ENCODE measurements around the gene FOXS1. TPM values are rescaled to one million over a fixed set of nuclear protein-coding genes. Genes with fewer than 3 reads are reported as not detected.

The FOXS1 gene
- total RNA-seq, 1 donor from 2014 or later: not detected

- Mint-ChIP-seq H3K27me3 (no peaks in the 10 kb centered on the region), H3K27ac (no peak overlapping the region)
Measured at GRCh38 chr20:31803552-31804291, 41.7 kb downstream of the FOXS1 start.

DNA sequence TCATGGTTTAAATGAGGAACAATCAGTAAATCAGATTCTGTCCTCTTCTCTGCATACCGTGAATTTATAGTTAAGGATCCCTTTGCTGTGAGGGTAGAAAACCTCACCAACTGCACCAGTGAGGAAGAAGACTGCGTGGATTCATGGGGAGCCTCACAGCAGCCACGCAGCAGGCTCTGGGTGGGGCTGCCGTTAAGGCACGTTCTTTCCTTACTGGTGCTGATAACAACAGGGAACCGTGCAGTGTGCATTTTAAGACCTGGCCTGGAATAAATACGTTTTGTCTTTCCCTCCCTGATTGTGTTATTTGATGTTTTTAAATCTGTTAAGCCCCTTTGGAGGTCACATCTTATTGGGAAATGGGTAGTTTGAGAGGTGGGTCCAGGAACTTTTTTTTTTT is 43.9 kb downstream of the FOXS1 start:
- H3K36me3 Mint-ChIP-seq (ENCODE audit: insufficient read depth): peaks cover 33% of the 10 kb centered on the region
- H3K27me3 Mint-ChIP-seq: no peaks in the 10 kb centered on the region
- H3K9me3 Mint-ChIP-seq (ENCODE audit: low read depth): no peaks in the 10 kb centered on the region
- no peak for DNase-seq (ENCODE audit: low spot score, unreplicated experiment)
- H3K27ac Mint-ChIP-seq: no peak overlapping the region
- peaks cover under 1% of the 10 kb centered on the region for H3K4me1 Mint-ChIP-seq (ENCODE audit: low read depth)
- no peak for TF ChIP-seq CTCF (IDR thresholded peaks at IDR 0.05; ENCODE audit: unreplicated experiment)
- no peak overlapping the region for H3K4me3 Mint-ChIP-seq (ENCODE audit: low read depth)

More at GRCh38 chr20:31803552-31804291, 41.7 kb downstream of the FOXS1 start:
- TF ChIP-seq CTCF (IDR thresholded peaks at IDR 0.05; ENCODE audit: unreplicated experiment): no peak
- Mint-ChIP-seq H3K4me1 (ENCODE audit: low read depth) (no peaks in the 10 kb centered on the region), H3K4me3 (ENCODE audit: low read depth) (no peak overlapping the region), H3K9me3 (ENCODE audit: low read depth) (no peaks in the 10 kb centered on the region), H3K36me3 (ENCODE audit: insufficient read depth) (peaks cover 25% of the 10 kb centered on the region)
- DNase-seq (ENCODE audit: low spot score, unreplicated experiment): no peak

DNA sequence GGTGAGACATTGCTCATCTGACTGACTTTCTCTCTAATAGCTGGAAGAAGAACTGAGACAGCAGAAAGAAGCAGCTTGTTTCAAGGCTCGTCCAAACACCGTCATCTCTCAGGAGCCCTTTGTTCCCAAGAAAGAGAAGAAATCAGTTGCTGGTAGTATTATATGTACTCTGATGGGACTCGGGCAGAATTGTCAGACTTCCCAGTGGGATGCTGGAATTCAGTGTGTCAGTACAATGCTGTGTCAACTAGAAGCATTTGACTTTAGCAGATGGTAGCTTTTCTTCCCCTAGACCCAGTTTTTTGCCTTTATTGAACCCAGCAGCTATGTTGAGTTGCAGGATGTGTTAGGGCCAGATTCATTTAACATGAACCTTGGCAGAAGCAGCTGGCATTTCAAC is 48.0 kb downstream of the FOXS1 start:
- no peak for DNase-seq (ENCODE audit: low spot score, unreplicated experiment)
- H3K36me3 Mint-ChIP-seq (ENCODE audit: insufficient read depth): peaks cover 31% of the 10 kb centered on the region
- H3K4me3 Mint-ChIP-seq (ENCODE audit: low read depth): no peak overlapping the region
- H3K27ac Mint-ChIP-seq: no peak overlapping the region
- peaks cover 2% of the 10 kb centered on the region for H3K4me1 Mint-ChIP-seq (ENCODE audit: low read depth)
- H3K9me3 Mint-ChIP-seq (ENCODE audit: low read depth): no peaks in the 10 kb centered on the region
- no peak for TF ChIP-seq CTCF (IDR thresholded peaks at IDR 0.05; ENCODE audit: unreplicated experiment)
- no peaks in the 10 kb centered on the region for H3K27me3 Mint-ChIP-seq

Other genes starting within 250 kb of the FOXS1 start
- 322 and 326 TPM in 2 replicates for gene ID1, start 240.3 kb downstream of the FOXS1 start, total RNA-seq
- not detected in 2 replicates for gene COX4I2, start 207.7 kb downstream of the FOXS1 start, total RNA-seq
- 130 and 136 TPM in 2 replicates for gene BCL2L1, start 122.7 kb downstream of the FOXS1 start, total RNA-seq
- gene TPX2, start 106.3 kb downstream of the FOXS1 start, total RNA-seq: 71.9 and 77.0 TPM in 2 replicates
- gene MYLK2, start 26.2 kb downstream of the FOXS1 start, total RNA-seq: 0.38 and 0.42 TPM in 2 replicates
- gene DUSP15, start 24.9 kb upstream of the FOXS1 start, total RNA-seq: 13.2 and 14.9 TPM in 2 replicates
- 2.4 TPM in 2 replicates for gene TTLL9, start 25.0 kb upstream of the FOXS1 start, total RNA-seq
- gene PDRG1, start 106.4 kb upstream of the FOXS1 start, total RNA-seq: 23.6 and 23.8 TPM in 2 replicates
- 2.4 and 2.7 TPM in 2 replicates for gene XKR7, start 122.5 kb upstream of the FOXS1 start, total RNA-seq
- 1.3 and 1.5 TPM in 2 replicates for gene CCM2L, start 164.8 kb upstream of the FOXS1 start, total RNA-seq
- not detected in 2 replicates for gene HCK, start 206.6 kb upstream of the FOXS1 start, total RNA-seq

Data from progenitor cell of endocrine pancreas (in vitro differentiated cells).